Fibroblast of pulmonary artery (primary cell): Measurements from ENCODE around the gene EFNA2.
A peak's percentile ranks its signal among the peaks of the same experiment; 100 is the strongest.

Source experiments
- DNase-seq: peaks from one replicate; pipeline ENCODE4 v3.0.0-alpha.2; 2010; ENCODE audit warnings: low read depth
- H3K4me3 ChIP-seq: replicated peaks from 2 replicates; pipeline ENCODE4 v1.5.1; 2011; ENCODE audit warnings: low read depth, mild to moderate bottlenecking, control low read depth, low read length, moderate library complexity
- TF ChIP-seq, protein P1 (sequence below): IDR thresholded peaks from 2 replicates; pipeline ENCODE4 v1.5.1; 2011; ENCODE audit warnings: mild to moderate bottlenecking, control low read depth, low read length, inconsistent platforms; ENCODE audit errors: missing control alignments

Gene EFNA2

GRCh38 chr19:1267477-1268225 lies 18.0 kb upstream of the EFNA2 start:
- TF ChIP-seq, protein P1, sequence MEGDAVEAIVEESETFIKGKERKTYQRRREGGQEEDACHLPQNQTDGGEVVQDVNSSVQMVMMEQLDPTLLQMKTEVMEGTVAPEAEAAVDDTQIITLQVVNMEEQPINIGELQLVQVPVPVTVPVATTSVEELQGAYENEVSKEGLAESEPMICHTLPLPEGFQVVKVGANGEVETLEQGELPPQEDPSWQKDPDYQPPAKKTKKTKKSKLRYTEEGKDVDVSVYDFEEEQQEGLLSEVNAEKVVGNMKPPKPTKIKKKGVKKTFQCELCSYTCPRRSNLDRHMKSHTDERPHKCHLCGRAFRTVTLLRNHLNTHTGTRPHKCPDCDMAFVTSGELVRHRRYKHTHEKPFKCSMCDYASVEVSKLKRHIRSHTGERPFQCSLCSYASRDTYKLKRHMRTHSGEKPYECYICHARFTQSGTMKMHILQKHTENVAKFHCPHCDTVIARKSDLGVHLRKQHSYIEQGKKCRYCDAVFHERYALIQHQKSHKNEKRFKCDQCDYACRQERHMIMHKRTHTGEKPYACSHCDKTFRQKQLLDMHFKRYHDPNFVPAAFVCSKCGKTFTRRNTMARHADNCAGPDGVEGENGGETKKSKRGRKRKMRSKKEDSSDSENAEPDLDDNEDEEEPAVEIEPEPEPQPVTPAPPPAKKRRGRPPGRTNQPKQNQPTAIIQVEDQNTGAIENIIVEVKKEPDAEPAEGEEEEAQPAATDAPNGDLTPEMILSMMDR: no peak
- no peak overlapping the region for H3K4me3 ChIP-seq
- no peak for DNase-seq

GRCh38 chr19:1268226-1269064 lies 17.2 kb upstream of the EFNA2 start:
- no peak for DNase-seq
- TF ChIP-seq, protein P1: no peak
- H3K4me3 ChIP-seq: no peak overlapping the region

DNA sequence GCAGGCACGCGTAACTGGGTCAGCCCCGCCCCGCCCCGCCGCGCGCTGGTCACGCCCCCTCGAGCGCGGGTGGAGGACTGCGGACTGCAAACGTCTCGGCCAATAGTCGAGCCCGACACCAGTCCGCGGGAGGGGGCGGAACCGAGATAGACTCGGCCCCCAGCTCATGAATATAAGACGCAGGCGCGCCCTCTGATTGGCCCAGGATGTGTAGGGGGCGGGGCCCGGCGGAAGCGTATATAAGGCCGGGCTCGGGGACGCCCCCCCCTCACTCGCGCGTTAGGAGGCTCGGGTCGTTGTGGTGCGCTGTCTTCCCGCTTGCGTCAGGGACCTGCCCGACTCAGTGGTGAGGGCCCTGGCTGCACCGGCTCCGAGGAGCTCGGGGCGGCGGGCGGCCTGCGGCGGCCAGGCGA lies 16.6 kb upstream of the EFNA2 start, which contains the start of gene CIRBP:
TSS of gene CIRBP (plus strand) at position 268 of the 413 bp plus-strand sequence. CDS start 1,602 bp downstream, outside the sequence.
- TF ChIP-seq, protein P1: no peak
- DNase-seq: peak; percentile 99
- peak within 1 kb of the TSS; percentile 87 for H3K4me3 ChIP-seq

DNA sequence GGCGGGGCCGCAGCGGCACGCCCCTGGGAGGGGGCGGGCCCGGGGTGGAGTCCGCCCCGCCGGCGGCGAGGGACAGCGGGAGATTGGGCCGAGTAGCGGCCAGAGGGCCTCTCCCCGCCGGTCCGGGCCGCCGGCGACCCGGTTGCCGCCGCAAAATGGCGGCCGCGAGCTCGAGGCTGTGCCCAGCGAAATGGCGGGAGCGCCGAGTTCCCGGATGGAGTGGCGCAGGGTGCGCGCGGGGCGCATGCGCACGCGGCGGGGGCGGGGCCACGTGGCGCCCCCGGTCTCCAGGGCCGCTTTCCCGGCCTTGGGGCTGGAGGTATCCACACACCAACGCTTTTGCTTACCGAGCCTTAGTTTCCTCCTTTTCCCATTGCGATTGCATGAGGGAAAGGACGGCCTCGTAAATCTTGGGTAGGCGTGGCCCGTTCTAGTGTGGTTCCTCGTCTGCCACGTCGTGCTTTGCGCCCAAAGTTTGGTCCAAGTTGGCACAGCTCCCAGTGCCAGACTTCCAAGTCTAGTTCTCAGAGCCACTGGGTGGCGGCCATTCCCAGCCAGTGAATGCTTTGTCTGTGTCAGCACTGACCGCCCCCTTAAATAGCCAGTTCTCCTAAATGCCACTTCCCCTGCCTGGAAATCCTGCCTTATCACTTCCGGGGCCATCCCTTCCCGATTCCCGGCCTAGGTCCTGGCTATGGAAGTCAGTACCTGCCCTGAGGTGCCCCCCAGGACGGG lies 16.0 kb upstream of the EFNA2 start:
- TF ChIP-seq, protein P1: peak; percentile 5
- peak; percentile 91 for DNase-seq
- peak overlapping the region; percentile 87 for H3K4me3 ChIP-seq

DNA sequence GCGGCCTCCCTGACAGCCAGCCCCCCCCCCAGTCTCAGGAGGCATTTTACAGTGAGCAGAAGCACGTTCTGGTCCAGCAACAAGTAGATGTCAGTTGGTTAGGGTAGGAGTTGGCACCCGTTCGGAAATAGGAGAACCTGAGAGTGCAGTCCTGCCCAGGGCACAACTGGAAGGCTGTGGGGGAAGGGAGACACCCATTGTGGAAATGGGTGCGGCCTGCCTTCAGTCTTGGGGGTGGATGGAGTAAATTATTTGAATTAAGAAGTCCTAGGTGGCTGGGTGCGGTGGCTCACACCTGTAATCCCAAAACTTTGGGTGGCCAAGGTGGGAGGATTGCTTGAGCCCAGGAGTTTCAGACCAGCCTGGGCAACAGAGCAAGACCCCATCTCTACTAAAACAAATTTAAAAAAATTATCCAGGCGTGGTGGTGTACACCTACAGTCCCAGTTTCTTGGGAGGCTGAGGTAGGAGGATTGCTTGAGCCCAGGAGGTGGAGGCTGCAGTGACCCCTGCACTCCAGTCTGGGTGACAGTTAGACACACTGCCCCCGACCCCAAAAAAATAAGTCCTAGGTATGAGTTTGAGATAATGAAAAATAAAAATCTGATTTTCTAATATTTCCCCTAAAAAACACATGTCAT lies 15.3 kb upstream of the EFNA2 start:
- H3K4me3 ChIP-seq: peak overlapping the region; percentile 87
- TF ChIP-seq, protein P1: no peak
- DNase-seq: no peak

DNA sequence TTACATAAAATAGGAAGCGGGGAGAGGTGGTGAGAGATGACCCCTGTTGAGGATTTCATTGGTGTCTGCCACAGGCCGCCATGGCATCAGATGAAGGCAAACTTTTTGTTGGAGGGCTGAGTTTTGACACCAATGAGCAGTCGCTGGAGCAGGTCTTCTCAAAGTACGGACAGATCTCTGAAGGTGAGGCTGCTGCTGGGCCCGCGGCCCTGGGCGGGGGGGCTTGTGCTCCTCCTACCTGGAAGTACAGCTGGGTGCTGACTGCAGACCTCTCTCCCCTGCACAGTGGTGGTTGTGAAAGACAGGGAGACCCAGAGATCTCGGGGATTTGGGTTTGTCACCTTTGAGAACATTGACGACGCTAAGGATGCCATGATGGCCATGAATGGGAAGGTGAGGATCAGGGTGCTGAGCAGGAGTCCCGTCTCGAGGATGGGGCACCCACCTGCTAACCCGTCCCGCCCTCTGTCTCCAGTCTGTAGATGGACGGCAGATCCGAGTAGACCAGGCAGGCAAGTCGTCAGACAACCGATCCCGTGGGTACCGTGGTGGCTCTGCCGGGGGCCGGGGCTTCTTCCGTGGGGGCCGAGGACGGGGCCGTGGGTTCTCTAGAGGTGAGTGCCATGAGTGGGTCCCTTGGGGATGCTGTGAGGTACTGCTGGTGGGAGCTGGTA lies 14.7 kb upstream of the EFNA2 start:
- H3K4me3 ChIP-seq: peak overlapping the region; percentile 87
- TF ChIP-seq, protein P1: no peak
- no peak for DNase-seq
